Peyer's patch (tissue), 4 donors: ENCODE results near the gene CYP4F22.

Source experiments
- CTCF ChIP-seq, 6 experiments: fragments of 450-650 bp in 4 of 6; fragments of 200-600 bp in 2 of 6; sonication (generic) in 1 of 6; IDR thresholded peaks; one replicate each; pipeline ENCODE4 v1.5.1; 2017 to 2019; ENCODE audit warnings: antibody characterized with exemption in 6 of 6, mild to moderate bottlenecking in 3 of 6, moderate library complexity in 1 of 6
- POLR2A ChIP-seq, 2 donors: fragments of 450-650 bp; IDR thresholded peaks; one replicate each; pipeline ENCODE4 v1.5.1; 2017; ENCODE audit warnings: antibody characterized with exemption in 2 of 2, mild to moderate bottlenecking in 2 of 2, moderate library complexity in 2 of 2

DNA sequence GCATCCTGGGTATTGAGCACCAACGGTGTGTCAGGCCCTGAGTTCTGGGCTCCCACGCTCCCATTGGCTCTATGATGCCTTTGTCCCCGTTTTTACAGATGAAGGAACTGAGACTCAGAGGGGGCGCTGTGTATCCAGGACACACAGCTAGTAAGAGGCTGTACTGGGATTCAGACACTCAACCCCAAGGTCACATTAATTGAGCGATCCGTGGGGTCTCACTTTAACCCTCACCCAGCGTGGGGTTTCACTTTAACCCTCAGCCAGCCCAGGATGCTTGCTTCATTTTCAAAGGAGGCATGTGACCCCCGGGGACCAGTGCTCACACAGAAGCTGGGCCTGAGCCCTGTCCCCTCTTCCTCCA lies 42.6 kb downstream of the CYP4F22 start:
- TF ChIP-seq CTCF (IDR thresholded peaks at IDR 0.05): no peak
- no peak for TF ChIP-seq POLR2A (IDR thresholded peaks at IDR 0.05)
